ENCODE results near the gene OR52E4.

Gene OR52E4

DNA sequence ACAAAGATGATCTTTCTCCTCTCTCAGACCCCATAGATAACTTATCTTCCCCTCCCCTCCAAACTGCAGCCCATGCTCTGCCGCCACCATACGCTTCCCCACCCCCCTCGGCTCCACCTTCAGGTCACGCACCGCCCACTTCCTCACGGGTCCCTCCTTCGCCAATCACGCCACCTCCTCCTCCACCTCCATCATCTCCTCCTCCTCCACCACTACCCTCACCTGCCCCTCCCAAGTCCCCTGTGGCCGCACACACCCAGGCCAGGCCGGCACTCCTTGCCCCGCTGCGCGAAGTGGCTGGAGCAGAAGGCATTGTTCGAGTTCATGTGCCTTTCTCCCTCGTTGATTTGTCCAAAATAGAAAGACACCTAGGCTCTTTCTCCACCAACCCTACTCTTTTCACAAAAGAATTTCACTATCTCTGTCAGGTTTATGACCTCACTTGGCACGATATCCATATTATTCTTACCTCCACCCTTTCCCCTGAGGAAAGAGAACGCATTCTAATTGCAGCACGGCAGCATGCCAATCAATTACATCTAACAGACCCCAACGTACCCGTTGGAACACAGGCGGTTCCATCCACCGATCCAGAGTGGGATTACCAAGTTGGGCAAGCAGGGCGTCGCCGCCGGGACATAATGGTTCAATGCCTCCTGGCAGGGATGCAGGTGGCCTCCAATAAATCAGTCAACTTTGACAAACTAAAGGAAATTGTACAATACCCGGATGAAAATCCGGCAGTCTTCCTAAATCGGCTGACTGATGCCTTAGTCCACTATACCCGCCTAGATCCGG lies 49.3 kb downstream of the OR52E4 start:
- no peak for DNase-seq

DNA sequence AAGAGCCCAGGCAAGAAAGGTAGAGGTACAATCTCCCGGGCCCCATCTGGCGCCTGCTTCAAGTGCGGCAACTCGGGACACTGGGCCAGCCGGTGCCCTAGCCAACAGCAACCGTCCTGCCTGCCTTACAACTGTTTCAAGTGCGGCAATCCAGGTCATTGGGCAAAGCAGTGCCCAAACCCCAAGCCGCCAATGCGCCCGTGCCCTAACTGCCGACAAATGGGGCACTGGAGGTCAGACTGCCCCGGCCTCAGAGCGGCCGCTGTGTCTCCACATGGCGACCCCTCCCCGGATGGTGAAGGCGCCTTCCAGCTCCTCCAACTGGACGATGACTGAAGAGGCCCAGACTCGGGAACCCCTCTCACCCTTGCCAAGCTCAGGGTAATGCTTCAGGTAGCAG lies 50.2 kb downstream of the OR52E4 start:
- DNase-seq: no peak

DNA sequence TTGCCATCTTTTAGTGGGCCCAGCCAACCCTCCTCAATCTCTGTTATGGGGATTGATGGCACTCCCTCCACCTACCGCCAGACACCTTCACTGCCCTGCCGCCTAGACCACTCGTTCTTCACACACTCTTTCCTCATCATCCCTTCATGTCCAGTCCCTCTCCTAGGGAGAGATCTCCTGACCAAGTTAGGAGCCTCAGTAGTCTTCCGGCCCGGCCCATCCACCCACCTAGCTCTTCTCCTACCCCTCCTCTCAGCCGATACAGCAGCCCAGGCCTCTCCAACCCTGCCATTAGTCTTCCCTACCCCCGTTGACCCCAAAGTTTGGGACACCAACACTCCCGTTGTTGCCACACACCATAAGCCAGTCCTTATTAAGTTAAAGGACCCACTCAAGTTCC lies 50.6 kb downstream of the OR52E4 start:
- no peak for DNase-seq

DNA sequence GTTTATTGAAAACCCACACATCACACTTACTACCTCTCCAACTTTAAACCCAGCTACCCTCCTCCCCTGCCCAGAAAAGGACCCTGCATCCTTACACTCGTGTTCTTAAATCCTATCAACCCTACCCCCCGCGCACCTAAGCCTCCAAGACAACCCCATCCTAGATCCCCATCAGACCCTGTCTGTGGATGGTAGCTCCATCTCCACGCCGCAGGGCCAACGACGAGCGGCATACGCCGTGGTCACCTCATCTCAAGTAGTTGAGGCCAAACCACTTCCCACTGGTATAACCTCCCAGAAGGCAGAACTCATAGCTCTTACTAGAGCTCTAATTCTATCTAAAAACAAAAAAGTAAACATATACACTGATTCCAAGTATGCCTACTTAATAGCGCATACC lies 52.2 kb downstream of the OR52E4 start:
- no peak for DNase-seq

DNA sequence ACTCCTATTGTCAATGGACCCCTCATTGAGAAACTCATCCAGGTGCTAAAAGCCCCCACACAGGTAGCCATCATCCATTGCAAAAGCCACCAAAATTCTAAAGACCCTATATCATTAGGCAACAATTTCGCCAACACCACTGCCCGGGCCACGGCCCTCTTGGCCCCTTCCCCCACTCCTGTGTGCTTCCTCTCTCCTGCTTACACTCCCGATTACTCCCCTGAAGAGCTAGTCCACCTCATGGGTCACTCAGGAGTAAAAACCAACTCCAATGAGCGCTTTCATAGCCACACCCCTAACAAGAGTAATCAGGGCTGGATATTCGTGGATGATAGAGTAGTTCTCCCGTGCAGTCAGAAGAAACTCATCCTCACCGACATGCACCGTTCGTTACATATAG lies 52.7 kb downstream of the OR52E4 start:
- no peak for DNase-seq

All from activated CD4-positive, alpha-beta T cell treated with anti-CD3 and anti-CD28 coated beads for 4 hours (primary cell).